Natural killer cell (primary cell): ENCODE measurements around the gene ITCH. TPM values are rescaled to one million over a fixed set of nuclear protein-coding genes. Genes with fewer than 3 reads are reported as not detected.

Experiments
- ATAC-seq, 3 donors: fragments of 150-1000 bp in 2 of 3; fragments of 200-7000 bp in 1 of 3; cut with Tn5 transposase; 1 replicate in 1 of 3; 2 replicates in 2 of 3; pipeline ENCODE4 v1.10.0; 2021; ENCODE audit warnings: mild to moderate bottlenecking in 2 of 3, moderate library complexity in 2 of 3
- DNase-seq, 2 donors: peaks; one replicate each; pipeline versions ENCODE4 v3.0.0 to v3.0.0-alpha.2; 2013 to 2021; ENCODE audit warnings: mixed read lengths in 1 of 2
- H3K27ac ChIP-seq: one replicate; pipeline ENCODE4 v1.5.1; 2013; ENCODE audit warnings: mild to moderate bottlenecking, low read length
- H3K27me3 ChIP-seq: one replicate; pipeline ENCODE4 v1.6.1; 2013; ENCODE audit warnings: low read length; ENCODE audit not compliant: control insufficient read depth, insufficient read depth
- H3K36me3 ChIP-seq: one replicate; pipeline ENCODE4 v1.6.1; 2013; ENCODE audit warnings: low read length; ENCODE audit not compliant: control insufficient read depth, insufficient read depth
- H3K4me1 ChIP-seq: one replicate; pipeline ENCODE4 v1.6.1; 2013; ENCODE audit warnings: low read length; ENCODE audit not compliant: control insufficient read depth, insufficient read depth
- H3K4me3 ChIP-seq: one replicate; pipeline ENCODE4 v1.5.1; 2013; ENCODE audit warnings: low read length
- H3K9me3 ChIP-seq: one replicate; pipeline ENCODE4 v1.6.1; 2013; ENCODE audit warnings: low read length; ENCODE audit not compliant: control insufficient read depth, insufficient read depth
- H3K27ac Mint-ChIP-seq, 2 donors: one replicate each; pipeline ENCODE4 v1.8.0; 2022; ENCODE audit warnings: mild to moderate bottlenecking in 2 of 2, mixed read lengths in 2 of 2, moderate library complexity in 1 of 2
- H3K27me3 Mint-ChIP-seq, 2 donors: one replicate each; pipeline ENCODE4 v1.8.0; 2022; ENCODE audit warnings: low read depth in 2 of 2, mixed read lengths in 2 of 2
- H3K36me3 Mint-ChIP-seq: one replicate; pipeline ENCODE4 v1.8.0; 2022; ENCODE audit warnings: mixed read lengths
- H3K4me1 Mint-ChIP-seq, 2 donors: one replicate each; pipeline ENCODE4 v1.8.0; 2022; ENCODE audit warnings: mixed read lengths in 2 of 2
- H3K4me3 Mint-ChIP-seq: one replicate; pipeline ENCODE4 v1.8.0; 2022; ENCODE audit warnings: mild to moderate bottlenecking, moderate library complexity, mixed read lengths
- H3K9me3 Mint-ChIP-seq, 2 donors: one replicate each; pipeline ENCODE4 v1.8.0; 2022; ENCODE audit warnings: mixed read lengths in 2 of 2
- WGBS: methylation state at CpG from one replicate; pipeline ENCODE4 v1.1.7; 2013; ENCODE audit warnings: missing lambda C conversion rate; ENCODE audit not compliant: insufficient coverage; 5-methylcytosine and 5-hydroxymethylcytosine counted together
- intact Hi-C: fragments of 100-400 bp; cut with micrococcal nuclease; formaldehyde crosslinking; loops from one replicate; pipeline ENCODE4 v1.14.2; 2022
- total RNA-seq, 4 donors: library from RNA; stranded (reverse); fragments of 120-200 nt in 1 of 4; gene quantifications; one replicate each; pipeline versions ENCODE4 v1.2.3 to v1.2.4, GENCODE V29; 2013 to 2022
- TF ChIP-seq, protein P1 (sequence below): fragments of 200-600 bp; IDR thresholded peaks from one replicate; pipeline ENCODE4 v1.8.0; 2022; ENCODE audit warnings: antibody characterized with exemption

Gene ITCH
- total RNA-seq, 3 donors from 2014 or later (not counting 1 experiment from before 2014, with no cell fraction given), result 157 to 182 (median 163) TPM

DNA sequence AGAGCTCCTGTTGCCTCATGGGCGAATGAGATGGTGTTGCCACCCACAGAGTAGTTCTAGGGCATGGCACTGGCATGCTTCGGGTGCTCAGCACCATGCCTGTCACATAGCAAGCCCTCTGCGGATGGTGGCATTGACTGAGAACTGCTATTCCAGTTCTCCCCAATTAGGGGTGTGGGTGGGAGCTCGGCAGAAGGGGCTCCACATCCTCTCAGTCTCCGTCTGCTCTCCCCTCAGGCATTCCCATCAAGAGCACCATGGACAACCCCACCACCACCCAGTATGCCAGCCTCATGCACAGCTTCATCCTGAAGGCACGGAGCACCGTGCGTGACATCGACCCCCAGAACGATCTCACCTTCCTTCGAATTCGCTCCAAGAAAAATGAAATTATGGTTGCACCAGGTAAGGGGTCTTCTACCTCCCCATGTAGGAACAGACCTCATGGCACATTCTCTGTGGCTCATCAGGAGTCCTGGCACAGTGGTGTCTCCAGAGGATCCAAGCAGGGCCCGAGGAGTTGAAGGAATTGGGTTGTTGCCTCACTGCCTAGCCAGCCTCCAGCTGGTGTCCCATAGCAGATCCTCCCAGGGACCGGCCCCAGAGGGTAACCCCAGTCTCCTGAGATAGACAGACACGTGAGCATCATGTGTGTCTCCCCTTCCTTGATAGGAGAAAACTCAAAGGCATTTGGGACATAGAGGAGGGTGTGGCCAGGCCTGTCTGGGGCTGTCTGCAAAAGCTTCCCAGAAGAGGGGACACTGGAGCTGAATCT lies 171.5 kb downstream of the ITCH start:
- Mint-ChIP-seq H3K4me1 (peaks cover 20 to 23% of the 10 kb centered on the region in 2 donors), H3K9me3 (no peaks in the 10 kb centered on the region), H3K27ac (no peak overlapping the region), H3K27me3 (no peaks in the 10 kb centered on the region), H3K36me3 (no peaks in the 10 kb centered on the region), H3K4me3 (no peak overlapping the region)
- intact Hi-C loops, result loop anchor here (10.0 kb wide), 1 partner anchor 170 kb away; the partner anchor contains the start of gene TP53INP2
- H3K4me3 ChIP-seq, result no peak overlapping the region
- TF ChIP-seq, protein P1, sequence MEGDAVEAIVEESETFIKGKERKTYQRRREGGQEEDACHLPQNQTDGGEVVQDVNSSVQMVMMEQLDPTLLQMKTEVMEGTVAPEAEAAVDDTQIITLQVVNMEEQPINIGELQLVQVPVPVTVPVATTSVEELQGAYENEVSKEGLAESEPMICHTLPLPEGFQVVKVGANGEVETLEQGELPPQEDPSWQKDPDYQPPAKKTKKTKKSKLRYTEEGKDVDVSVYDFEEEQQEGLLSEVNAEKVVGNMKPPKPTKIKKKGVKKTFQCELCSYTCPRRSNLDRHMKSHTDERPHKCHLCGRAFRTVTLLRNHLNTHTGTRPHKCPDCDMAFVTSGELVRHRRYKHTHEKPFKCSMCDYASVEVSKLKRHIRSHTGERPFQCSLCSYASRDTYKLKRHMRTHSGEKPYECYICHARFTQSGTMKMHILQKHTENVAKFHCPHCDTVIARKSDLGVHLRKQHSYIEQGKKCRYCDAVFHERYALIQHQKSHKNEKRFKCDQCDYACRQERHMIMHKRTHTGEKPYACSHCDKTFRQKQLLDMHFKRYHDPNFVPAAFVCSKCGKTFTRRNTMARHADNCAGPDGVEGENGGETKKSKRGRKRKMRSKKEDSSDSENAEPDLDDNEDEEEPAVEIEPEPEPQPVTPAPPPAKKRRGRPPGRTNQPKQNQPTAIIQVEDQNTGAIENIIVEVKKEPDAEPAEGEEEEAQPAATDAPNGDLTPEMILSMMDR, result no peak
- H3K9me3 ChIP-seq, result no peaks in the 10 kb centered on the region
- peaks cover 13% of the 10 kb centered on the region for H3K4me1 ChIP-seq
- H3K27ac ChIP-seq, result no peak overlapping the region
- H3K36me3 ChIP-seq, result peaks cover 54% of the 10 kb centered on the region
- DNase-seq (no peak), ATAC-seq (no peak)
- WGBS, result 97% methylated on average over 15 of the region's 15 CpGs
- no peaks in the 10 kb centered on the region for H3K27me3 ChIP-seq

DNA sequence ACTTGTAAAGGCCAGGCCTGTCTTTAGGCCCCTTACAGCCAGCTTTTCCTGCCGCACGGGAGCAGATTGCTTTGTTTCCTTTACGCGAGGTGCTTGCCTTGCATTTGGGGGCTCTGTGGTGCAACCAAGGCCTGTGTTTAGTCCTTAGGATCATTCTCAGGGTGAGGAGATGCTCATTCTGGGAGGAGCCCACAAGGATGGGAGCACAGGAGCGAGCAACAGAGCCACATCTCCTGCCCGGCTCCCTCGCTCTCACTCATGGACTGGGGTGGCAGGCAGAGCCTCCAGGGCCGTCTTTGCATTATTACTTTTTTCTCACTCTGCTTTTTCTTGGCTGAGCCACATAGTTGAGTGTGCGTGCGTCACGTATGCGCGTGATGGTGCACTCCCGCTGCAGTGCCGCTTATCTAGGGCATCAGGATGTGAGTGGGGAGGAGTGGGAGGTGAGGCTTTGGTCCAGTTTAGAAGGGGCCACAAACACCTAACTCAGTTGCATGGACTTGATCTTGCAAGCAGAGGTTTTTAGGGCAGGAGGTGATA lies 172.3 kb downstream of the ITCH start:
- Mint-ChIP-seq H3K27ac (no peak overlapping the region), H3K4me3 (no peak overlapping the region), H3K4me1 (peaks cover 15 to 16% of the 10 kb centered on the region in 2 donors), H3K27me3 (no peaks in the 10 kb centered on the region), H3K36me3 (peaks cover 1% of the 10 kb centered on the region), H3K9me3 (no peaks in the 10 kb centered on the region)
- Histone ChIP-seq H3K9me3 (no peaks in the 10 kb centered on the region), H3K4me3 (no peak overlapping the region), H3K36me3 (peaks cover 53% of the 10 kb centered on the region), H3K27ac (no peak overlapping the region), H3K4me1 (peaks cover 8% of the 10 kb centered on the region), H3K27me3 (no peaks in the 10 kb centered on the region)
- no peak for DNase-seq
- intact Hi-C loops, result loop anchor here (10.0 kb wide), 1 partner anchor 169 kb away; the partner anchor contains the start of gene TP53INP2
- 94% methylated on average over 15 of the region's 15 CpGs for WGBS
- no peak for ATAC-seq
- TF ChIP-seq, protein P1, result no peak

- H3K27ac Mint-ChIP-seq, result no peak overlapping the region
- Histone ChIP-seq H3K4me3 (no peak overlapping the region), H3K9me3 (no peaks in the 10 kb centered on the region), H3K4me1 (peaks cover 8% of the 10 kb centered on the region), H3K27ac (no peak overlapping the region), H3K27me3 (no peaks in the 10 kb centered on the region), H3K36me3 (peaks cover 58% of the 10 kb centered on the region)
- intact Hi-C loops, result loop anchor here (10.0 kb wide), 1 partner anchor 169 kb away; the partner anchor contains the start of gene TP53INP2
- ATAC-seq, result no peak
- no peak for DNase-seq
- WGBS, result 100% methylated on average over 2 of the region's 2 CpGs
- no peaks in the 10 kb centered on the region for H3K9me3 Mint-ChIP-seq
- peaks cover 6% of the 10 kb centered on the region for H3K36me3 Mint-ChIP-seq
- peaks cover 15 to 16% of the 10 kb centered on the region in 2 donors for H3K4me1 Mint-ChIP-seq
- TF ChIP-seq, protein P1, result no peak
- H3K27me3 Mint-ChIP-seq, result no peaks in the 10 kb centered on the region
- no peak overlapping the region for H3K4me3 Mint-ChIP-seq
These were observed 172.8 kb downstream of the ITCH start for GRCh38 chr20:34535857-34536256.
